Endodermal cell (in vitro differentiated cells): ENCODE measurements around the gene ADGRB2. TPM values are rescaled to one million over a fixed set of nuclear protein-coding genes. Genes with fewer than 3 reads are reported as not detected.

Experiments
- DNase-seq: peaks from one replicate; pipeline ENCODE4 v3.0.0-alpha.2; 2017
- H3K27ac ChIP-seq: 2 replicates; pipeline ENCODE4 v1.5.1; 2013; ENCODE audit warnings: mild to moderate bottlenecking, low read depth, low read length, moderate library complexity
- H3K27me3 ChIP-seq: 2 replicates; pipeline ENCODE4 v1.6.1; 2013; ENCODE audit warnings: mild to moderate bottlenecking, low read length, moderate library complexity; ENCODE audit not compliant: insufficient read depth, control insufficient read depth, poor library complexity, severe bottlenecking
- H3K36me3 ChIP-seq: 2 replicates; pipeline ENCODE4 v1.7.0; 2013; ENCODE audit warnings: mild to moderate bottlenecking, low read length, moderate library complexity; ENCODE audit not compliant: control insufficient read depth, insufficient read depth
- H3K4me1 ChIP-seq: one replicate; pipeline ENCODE4 v1.7.0; 2013; ENCODE audit warnings: low read length; ENCODE audit not compliant: control insufficient read depth, insufficient read depth
- H3K4me3 ChIP-seq: 2 replicates; pipeline ENCODE4 v1.5.1; 2013; ENCODE audit warnings: mild to moderate bottlenecking, low read length, moderate library complexity
- H3K9ac ChIP-seq: 2 replicates; pipeline ENCODE4 v1.6.1; 2013; ENCODE audit warnings: mild to moderate bottlenecking, low read length, moderate library complexity; ENCODE audit not compliant: poor library complexity, severe bottlenecking; ENCODE audit errors: extremely low read depth
- H3K9me3 ChIP-seq: 2 replicates; pipeline ENCODE4 v1.6.1; 2013; ENCODE audit warnings: mild to moderate bottlenecking, low read length, moderate library complexity; ENCODE audit not compliant: control insufficient read depth
- H3K27ac Mint-ChIP-seq: 2 replicates; pipeline ENCODE4 v1.8.0; 2020; ENCODE audit warnings: mixed read lengths
- H3K27me3 Mint-ChIP-seq: 2 replicates; pipeline ENCODE4 v1.8.0; 2021; ENCODE audit warnings: mild to moderate bottlenecking, mixed read lengths; ENCODE audit not compliant: insufficient read depth
- H3K36me3 Mint-ChIP-seq: 2 replicates; pipeline ENCODE4 v1.8.0; 2020; ENCODE audit warnings: low read depth, mixed read lengths
- H3K4me1 Mint-ChIP-seq: 2 replicates; pipeline ENCODE4 v1.8.0; 2020; ENCODE audit warnings: mixed read lengths
- H3K4me3 Mint-ChIP-seq: 2 replicates; pipeline ENCODE4 v1.8.0; 2020; ENCODE audit warnings: mild to moderate bottlenecking, moderate library complexity, mixed read lengths
- H3K9me3 Mint-ChIP-seq: 2 replicates; pipeline ENCODE4 v1.8.0; 2020; ENCODE audit warnings: mild to moderate bottlenecking, mixed read lengths
- CTCF ChIP-seq: fragments of 200-600 bp; sonication (generic); conservative IDR thresholded peaks from 2 replicates; pipeline ENCODE4 v1.5.0; 2021; ENCODE audit warnings: antibody characterized with exemption, mild to moderate bottlenecking
- WGBS, 2 experiments: methylation state at CpG; one replicate each; pipeline versions ENCODE4 v1.1.5 to v1.1.7; 2013; ENCODE audit warnings: missing lambda C conversion rate in 2 of 2, mixed read lengths in 1 of 2; ENCODE audit not compliant: insufficient coverage in 1 of 2, insufficient read length in 1 of 2; 5-methylcytosine and 5-hydroxymethylcytosine counted together
- total RNA-seq, 2 donors: library from RNA; stranded (reverse); fragmentation: NEBNext Ultra II Directional in 1 of 2; extraction: Animal tissue kit (Norgen Biotek cat#: 25700) in 1 of 2; gene quantifications; 2 replicates in 1 of 2; 3 replicates in 1 of 2; pipeline ENCODE4 v1.2.1, GENCODE V29; 2021

Gene ADGRB2
- total RNA-seq, 2 donors from 2014 or later, result 13.1 to 22.7 TPM

GRCh38 chr1:31759298-31760023, 4.7 kb downstream of the ADGRB2 start:
- H3K9me3 ChIP-seq, result no peaks in the 10 kb centered on the region
- Mint-ChIP-seq H3K9me3 (no peaks in the 10 kb centered on the region), H3K27me3 (peaks cover 23% of the 10 kb centered on the region), H3K4me1 (peaks cover 15% of the 10 kb centered on the region), H3K4me3 (peak overlapping the region; percentile 59), H3K27ac (no peak overlapping the region), H3K36me3 (no peaks in the 10 kb centered on the region)
- no peak overlapping the region for H3K9ac ChIP-seq
- H3K4me3 ChIP-seq, result peak overlapping the region; percentile 82
- DNase-seq, result peak; percentile 75
- TF ChIP-seq CTCF, result peak; percentile 60
- H3K36me3 ChIP-seq, result no peaks in the 10 kb centered on the region
- peaks cover 14% of the 10 kb centered on the region for H3K27me3 ChIP-seq
- peaks cover 14% of the 10 kb centered on the region for H3K4me1 ChIP-seq
- H3K27ac ChIP-seq, result peak overlapping the region; percentile 1
- 66 to 72% methylated on average over 6 to 10 of the region's 10 CpGs for WGBS, 2 experiments

GRCh38 chr1:31758823-31759222, 5.3 kb downstream of the ADGRB2 start:
- Histone ChIP-seq H3K27ac (peak overlapping the region; percentile 1), H3K4me3 (no peak overlapping the region), H3K9ac (no peak overlapping the region), H3K27me3 (peaks cover 14% of the 10 kb centered on the region), H3K4me1 (peaks cover 14% of the 10 kb centered on the region), H3K36me3 (no peaks in the 10 kb centered on the region), H3K9me3 (no peaks in the 10 kb centered on the region)
- H3K4me1 Mint-ChIP-seq, result peaks cover 15% of the 10 kb centered on the region
- no peak for TF ChIP-seq CTCF
- H3K36me3 Mint-ChIP-seq, result no peaks in the 10 kb centered on the region
- H3K27me3 Mint-ChIP-seq, result peaks cover 23% of the 10 kb centered on the region
- H3K9me3 Mint-ChIP-seq, result no peaks in the 10 kb centered on the region
- WGBS, 2 experiments, result 80% methylated on average over 2 to 7 of the region's 7 CpGs
- H3K27ac Mint-ChIP-seq, result no peak overlapping the region
- no peak for DNase-seq
- H3K4me3 Mint-ChIP-seq, result no peak overlapping the region

GRCh38 chr1:31757989-31758388, 6.2 kb downstream of the ADGRB2 start:
- TF ChIP-seq CTCF, result no peak
- no peak overlapping the region for H3K9ac ChIP-seq
- no peak for DNase-seq
- Mint-ChIP-seq H3K27ac (no peak overlapping the region), H3K27me3 (peaks cover 16% of the 10 kb centered on the region), H3K36me3 (no peaks in the 10 kb centered on the region), H3K4me1 (peaks cover 12% of the 10 kb centered on the region), H3K9me3 (no peaks in the 10 kb centered on the region), H3K4me3 (no peak overlapping the region)
- H3K27ac ChIP-seq, result no peak overlapping the region
- H3K36me3 ChIP-seq, result no peaks in the 10 kb centered on the region
- 83 to 98% methylated on average over 1 to 6 of the region's 6 CpGs for WGBS, 2 experiments
- H3K4me3 ChIP-seq, result no peak overlapping the region
- peaks cover 7% of the 10 kb centered on the region for H3K27me3 ChIP-seq
- no peaks in the 10 kb centered on the region for H3K9me3 ChIP-seq
- H3K4me1 ChIP-seq, result peaks cover 14% of the 10 kb centered on the region
